GM12878 (cell line): ENCODE data around the gene CLEC2A. TPM values are rescaled to one million over a fixed set of nuclear protein-coding genes. Genes with fewer than 3 reads are reported as not detected.

Experiments
- ATAC-seq: fragments of 200-7000 bp; cut with Tn5 transposase; 3 replicates; pipeline ENCODE4 v1.9.1; 2020; ENCODE audit warnings: mild to moderate bottlenecking, moderate library complexity
- BruUV-seq: library from RNA; stranded (reverse); fragments of 400-500 nt; replicated peaks from 2 replicates; lab custom pipeline; 2021; lab: Mats Ljungman, UMichigan
- CTCF ChIA-PET: fragments of 300-600 bp; sonication (Branson Sonifier 250); formaldehyde crosslinking; extraction: SDS; loops from one replicate; lab custom pipeline; 2021; ENCODE audit warnings: inconsistent platforms; lab: Yijun Ruan, JAX
- POLR2A ChIA-PET: fragments of 350-600 bp; formaldehyde crosslinking; extraction: SDS; loops from one replicate; lab custom pipeline; 2021; ENCODE audit warnings: inconsistent platforms; lab: Charles Lee
- RAD21 ChIA-PET: fragments of 300-600 bp; sonication (Branson Sonifier 250); formaldehyde crosslinking; loops from one replicate; lab custom pipeline; 2023; ENCODE audit warnings: antibody characterized with exemption; ENCODE audit not compliant: unreplicated experiment; lab: Charles Lee
- SMC1A ChIA-PET: fragments of 300-600 bp; sonication (Branson Sonifier 250); formaldehyde crosslinking; loops from one replicate; lab custom pipeline; 2023; ENCODE audit not compliant: unreplicated experiment, uncharacterized antibody; lab: Charles Lee
- DNase-seq: peaks from one replicate; pipeline ENCODE4 v3.0.0-alpha.2; 2011; ENCODE audit warnings: low read depth, low spot score
- FAIRE-seq: peaks from 3 replicates; lab custom pipeline; 2011; peaks lifted over from hg19 to GRCh38; lab: Jason Lieb, UNC
- H2AFZ ChIP-seq: 2 replicates; pipeline ENCODE4 v1.6.0; 2011; ENCODE audit warnings: low read depth, low read length, control low read depth; ENCODE audit not compliant: control insufficient read depth
- H3K27ac ChIP-seq: 2 replicates; pipeline ENCODE4 v1.5.1; 2011; ENCODE audit warnings: control low read depth; ENCODE audit not compliant: control insufficient read depth, insufficient read depth
- H3K27me3 ChIP-seq, 2 experiments: replicated peaks in 1 of 2; 2 replicates each; pipeline versions ENCODE4 v1.6.0 to v1.6.1; 2011; ENCODE audit warnings: low read length in 1 of 2; ENCODE audit not compliant: control insufficient read depth in 2 of 2, insufficient read depth in 2 of 2
- H3K36me3 ChIP-seq, 2 experiments: 2 replicates each; pipeline ENCODE4 v1.5.1; 2011; ENCODE audit warnings: low read length in 1 of 2; ENCODE audit not compliant: control insufficient read depth in 2 of 2, insufficient read depth in 2 of 2
- H3K4me1 ChIP-seq: 2 replicates; pipeline ENCODE4 v1.6.1; 2011; ENCODE audit warnings: mild to moderate bottlenecking, low read length, moderate library complexity, mixed read lengths; ENCODE audit not compliant: control insufficient read depth, insufficient read depth
- H3K4me2 ChIP-seq: 2 replicates; pipeline ENCODE4 v1.6.0; 2011; ENCODE audit warnings: control low read depth; ENCODE audit not compliant: control insufficient read depth, insufficient read depth
- H3K4me3 ChIP-seq: fragments of 200-600 bp; sonication (generic); 2 replicates; pipeline ENCODE4 v1.5.1; 2016
- H3K79me2 ChIP-seq: 2 replicates; pipeline ENCODE4 v1.6.0; 2011; ENCODE audit warnings: low read length; ENCODE audit not compliant: control insufficient read depth, insufficient read depth
- H3K9ac ChIP-seq: 2 replicates; pipeline ENCODE4 v1.8.0; 2011; ENCODE audit warnings: low read length, control low read depth, mixed read lengths; ENCODE audit not compliant: control insufficient read depth, insufficient read depth
- H3K9me3 ChIP-seq: replicated peaks from 3 replicates; pipeline ENCODE4 v1.5.1; 2011; ENCODE audit warnings: mild to moderate bottlenecking, low read length; ENCODE audit not compliant: control insufficient read depth, insufficient read depth
- H4K20me1 ChIP-seq: 2 replicates; pipeline ENCODE4 v1.6.0; 2011; ENCODE audit not compliant: control insufficient read depth, insufficient read depth
- E2F8 ChIP-seq: fragments of 450-650 bp; IDR thresholded peaks from 2 replicates; pipeline ENCODE4 v1.6.1; 2018; ENCODE audit warnings: mild to moderate bottlenecking, low read depth, moderate library complexity; ENCODE audit not compliant: partially characterized antibody
- E4F1 ChIP-seq: fragments of 450-650 bp; IDR thresholded peaks from 2 replicates; pipeline ENCODE4 v1.6.1; 2018; ENCODE audit warnings: borderline replicate concordance, mild to moderate bottlenecking; ENCODE audit not compliant: partially characterized antibody
- GABPA ChIP-seq: IDR thresholded peaks from 2 replicates; pipeline ENCODE4 v1.6.1; 2014; ENCODE audit warnings: antibody characterized with exemption, low read depth, mild to moderate bottlenecking, inconsistent platforms
- HDAC2 ChIP-seq: fragments of 200-600 bp; sonication (generic); IDR thresholded peaks from 2 replicates; pipeline ENCODE4 v1.6.1; 2017
- JUND ChIP-seq: IDR thresholded peaks from 2 replicates; pipeline ENCODE4 v1.6.1; 2012; ENCODE audit warnings: low read depth, mild to moderate bottlenecking, low read length, improper control_type of control experiment, moderate library complexity
- PRDM15 ChIP-seq: fragments of 450-650 bp; formaldehyde crosslinking; IDR thresholded peaks from 2 replicates; pipeline ENCODE4 v1.4.0; 2020; ENCODE audit warnings: mild to moderate bottlenecking, moderate library complexity
- RAD21 ChIP-seq: IDR thresholded peaks from 2 replicates; pipeline ENCODE4 v1.6.1; 2011; ENCODE audit warnings: mild to moderate bottlenecking, low read depth, low read length, moderate library complexity; ENCODE audit not compliant: insufficient read depth
- REST ChIP-seq: IDR thresholded peaks from 2 replicates; pipeline ENCODE4 v1.6.1; 2012; ENCODE audit warnings: mild to moderate bottlenecking, low read depth, low read length
- TBL1XR1 ChIP-seq: IDR thresholded peaks from 2 replicates; pipeline ENCODE4 v1.6.1; 2012; ENCODE audit warnings: low read depth, low read length, improper control_type of control experiment
- WGBS: methylation state at CpG from one replicate; pipeline ENCODE4 v1.1.6; 2016; ENCODE audit warnings: low lambda C conversion rate; ENCODE audit not compliant: insufficient replicate concordance, insufficient coverage; ENCODE audit errors: missing lambda C conversion rate; 5-methylcytosine and 5-hydroxymethylcytosine counted together
- in situ Hi-C: fragments of 300-500 bp; cut with MboI; formaldehyde crosslinking; loops from 9 replicates; pipeline ENCODE4 v1.14.3; 2018; ENCODE audit warnings: mixed read lengths
- intact Hi-C: fragments of 100-400 bp; cut with micrococcal nuclease; formaldehyde crosslinking; loops from one replicate; pipeline ENCODE4 v1.14.2; 2022; ENCODE audit not compliant: unreplicated experiment
- polyA plus RNA-seq, 11 experiments: library from polyadenylated mRNA; depleted of rRNA in 4 of 11; unstranded in 6 of 11; stranded (reverse) in 5 of 11; fragments of >200 nt; fragmentation: Nextera tagmentation in 4 of 11; fragmentation: Illumina TruSeq in 1 of 11; extraction: Ambion mirVana in 4 of 11; extraction: Trizol in 1 of 11; gene quantifications; 1 replicate in 1 of 11; 2 replicates in 10 of 11; pipeline versions ENCODE4 v1.2.1 to v1.2.3, GENCODE V29; 2011 to 2016; ENCODE audit warnings: inconsistent platforms in 2 of 11, missing spikeins in 2 of 11, low read depth in 1 of 11
- total RNA-seq, 4 experiments: library from RNA; depleted of rRNA in 3 of 4; stranded (reverse); fragments of >200 nt in 3 of 4; fragmentation: Illumina TruSeq in 1 of 4; extraction: Trizol in 1 of 4; gene quantifications; 2 replicates each; pipeline versions ENCODE4 v1.2.1 to v1.2.3, GENCODE V29; 2013 to 2021

The CLEC2A gene
- total and polyA plus RNA-seq, 10 of the 15 experiments (the other 5 are each of a cell fraction or from before 2014, with no cell fraction given) = not detected

- TF ChIP-seq PRDM15 (CRISPR knock-in tag) = no peak
- TF ChIP-seq, all 136 proteins: peak for 0
Measured at GRCh38 chr12:9908350-9908749, 23.8 kb downstream of the CLEC2A start (continued).

GRCh38 chr12:9907769-9908168, 24.4 kb downstream of the CLEC2A start:
- BruUV-seq = no TSS peak
- TF ChIP-seq E4F1 = no peak
- no peak for TF ChIP-seq GABPA
- no peak for TF ChIP-seq HDAC2
- no peak for TF ChIP-seq TBL1XR1
- no peak for TF ChIP-seq JUND
- no peak for TF ChIP-seq E2F8
- TF ChIP-seq RAD21 = no peak
- TF ChIP-seq REST = no peak

More at GRCh38 chr12:9907769-9908168, 24.4 kb downstream of the CLEC2A start:
- in situ Hi-C loops = no loop called here
- intact Hi-C loops = no loop called here
- H3K4me3 ChIP-seq = no peak overlapping the region
- 53% methylated on average over 7 of the region's 7 CpGs for WGBS
- SMC1A ChIA-PET = interaction anchor here (3.0 kb wide), 1 partner anchor 11 kb away, joined by 10 read pairs; no protein-coding TSS in a partner anchor
- H3K79me2 ChIP-seq = no peaks in the 10 kb centered on the region
- DNase-seq (no peak), FAIRE-seq (no peak), ATAC-seq (no peak)
- no peaks in the 10 kb centered on the region for H4K20me1 ChIP-seq
- H3K9me3 ChIP-seq = peaks cover 20% of the 10 kb centered on the region
- no peaks in the 10 kb centered on the region for H3K27me3 ChIP-seq
- no peak overlapping the region for H3K9ac ChIP-seq
- POLR2A ChIA-PET = no interaction called here
- no peak overlapping the region for H3K27ac ChIP-seq
- H2AFZ ChIP-seq = no peak overlapping the region
- CTCF ChIA-PET = interaction anchor here (0.7 to 1.2 kb wide), 2 partner anchors 14 to 158 kb away, joined by 3 to 4 read pairs; no protein-coding TSS in a partner anchor
- no peaks in the 10 kb centered on the region for H3K36me3 ChIP-seq
- no peaks in the 10 kb centered on the region for H3K4me1 ChIP-seq
- RAD21 ChIA-PET = no interaction called here
- no peak overlapping the region for H3K4me2 ChIP-seq
